GM18858 (cell line): ENCODE measurements around the gene SLC6A11.

ENCODE experiments used
- ATAC-seq: cut with Tn5 transposase; IDR thresholded peaks from one replicate; pipeline ENCODE4 v1.9.1; 2021; ENCODE audit not compliant: unreplicated experiment

The SLC6A11 gene

DNA sequence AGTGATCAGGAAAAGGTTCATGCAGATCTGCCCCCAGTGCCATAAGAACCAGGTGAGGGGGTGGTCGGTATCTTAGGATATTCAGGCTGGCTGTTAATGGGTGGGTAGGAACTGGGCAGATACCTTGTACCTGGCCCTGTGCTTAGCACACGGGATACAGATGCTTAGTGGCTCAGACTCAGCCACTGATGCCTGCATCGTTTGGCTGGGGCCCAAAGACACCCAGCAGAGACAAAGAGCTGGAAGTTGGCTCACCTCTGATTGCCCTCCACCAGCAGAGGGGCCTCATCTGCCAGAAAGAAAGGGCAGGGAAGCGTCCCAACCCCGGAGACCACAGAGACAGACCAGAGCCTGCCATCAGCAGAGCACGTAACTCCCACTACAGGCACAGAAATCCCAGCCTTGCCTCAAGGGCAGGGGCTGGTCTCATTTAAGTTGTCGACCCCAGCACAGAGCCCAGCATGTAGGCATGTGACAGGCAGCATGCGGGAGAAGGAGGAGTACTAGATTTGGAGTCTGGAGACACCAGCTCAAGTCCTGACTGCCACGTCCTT is 112.5 kb downstream of the SLC6A11 start:
- ATAC-seq, result no peak

DNA sequence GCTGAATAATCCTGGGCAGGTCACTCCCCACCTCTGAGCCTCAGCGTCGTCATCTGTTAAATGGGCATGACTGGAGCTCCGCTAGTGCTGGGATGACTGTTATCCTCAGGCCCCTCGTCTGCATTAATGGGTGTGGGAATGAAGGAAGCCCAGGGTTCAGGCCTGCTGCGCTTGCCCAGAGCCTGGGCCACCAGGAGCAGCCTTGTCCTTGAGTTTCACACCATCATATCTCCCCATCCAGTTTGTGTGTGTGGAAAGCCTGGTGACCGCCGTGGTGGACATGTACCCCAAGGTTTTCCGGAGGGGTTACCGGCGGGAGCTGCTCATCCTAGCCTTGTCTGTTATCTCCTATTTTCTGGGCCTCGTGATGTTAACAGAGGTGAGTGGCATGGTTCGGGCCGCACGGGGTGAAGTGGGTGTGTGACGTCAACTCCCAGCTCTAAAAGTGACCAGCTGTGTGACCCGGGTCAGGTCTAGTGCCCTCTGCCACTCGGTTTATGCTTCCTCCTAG is 113.0 kb downstream of the SLC6A11 start:
- ATAC-seq, result no peak

DNA sequence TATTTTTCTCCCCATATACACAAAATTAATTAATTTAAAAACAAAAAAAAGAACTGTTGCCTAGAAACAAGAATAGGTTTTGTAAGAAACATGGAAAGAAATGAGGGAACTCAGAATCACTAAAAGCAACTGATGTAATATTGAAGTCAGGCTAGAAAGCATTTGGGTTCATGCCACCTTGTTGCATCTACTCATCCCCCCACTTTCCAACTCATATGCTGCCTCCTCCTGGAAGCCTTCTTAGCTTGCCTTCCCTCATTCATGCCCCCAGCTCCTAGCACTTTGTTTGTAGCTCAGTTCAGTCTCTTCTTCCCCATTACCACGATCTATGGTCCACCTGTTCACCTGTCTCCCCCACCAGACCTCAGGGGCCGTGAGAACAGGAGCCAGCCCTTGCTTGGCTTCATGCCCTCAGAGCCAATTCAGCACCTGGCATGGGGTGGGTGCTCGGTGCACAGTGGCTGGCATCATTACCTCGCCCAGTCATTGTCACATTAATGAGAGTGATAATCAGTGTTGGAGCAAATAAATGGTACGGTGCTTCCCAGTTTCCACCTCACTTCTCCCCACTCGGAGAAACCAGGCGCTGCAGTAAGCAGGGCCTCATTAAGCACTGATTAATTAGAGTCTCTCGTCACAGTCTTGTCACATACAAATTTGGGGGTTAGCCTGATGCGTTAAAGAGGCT is 114.1 kb downstream of the SLC6A11 start:
- ATAC-seq, result no peak

DNA sequence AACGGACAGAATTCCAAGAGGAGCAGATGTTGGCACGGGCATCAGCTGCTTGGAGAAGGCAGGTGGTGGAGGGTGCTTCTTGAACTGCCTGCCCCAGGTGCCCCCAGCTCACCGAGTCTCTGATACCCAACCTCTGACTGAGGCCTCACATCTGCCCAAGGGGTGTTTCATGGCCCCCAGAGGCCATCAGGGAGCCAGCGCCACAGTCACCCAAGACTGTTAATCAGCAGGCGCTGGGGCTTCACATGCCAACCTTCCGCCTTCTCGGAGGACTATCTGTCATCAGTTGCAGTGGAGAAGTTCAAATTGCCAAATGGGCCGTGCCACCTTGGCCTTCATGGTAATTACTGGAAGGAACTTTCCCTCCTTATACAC is 114.6 kb downstream of the SLC6A11 start:
- ATAC-seq, result no peak

DNA sequence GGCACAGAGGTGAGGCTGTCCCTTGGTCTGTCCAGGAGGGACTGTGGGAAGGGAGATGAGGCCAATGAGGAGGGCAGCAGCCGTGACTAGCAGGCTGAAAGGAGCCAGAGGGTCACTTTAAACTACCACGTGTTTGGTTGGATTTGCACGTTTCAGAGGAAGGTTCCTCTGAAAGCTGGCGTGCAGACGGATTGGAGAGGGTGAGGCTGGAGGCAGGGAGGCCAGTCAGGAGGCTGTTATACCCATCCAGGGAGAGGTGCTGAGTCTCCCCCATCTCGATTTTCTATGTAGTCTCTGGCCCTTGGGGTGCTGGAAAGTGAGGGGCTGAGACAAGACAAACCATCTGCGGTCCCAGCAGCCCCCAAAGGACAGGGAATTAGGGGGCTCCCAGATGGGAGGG is 116.6 kb downstream of the SLC6A11 start:
- ATAC-seq, result no peak

DNA sequence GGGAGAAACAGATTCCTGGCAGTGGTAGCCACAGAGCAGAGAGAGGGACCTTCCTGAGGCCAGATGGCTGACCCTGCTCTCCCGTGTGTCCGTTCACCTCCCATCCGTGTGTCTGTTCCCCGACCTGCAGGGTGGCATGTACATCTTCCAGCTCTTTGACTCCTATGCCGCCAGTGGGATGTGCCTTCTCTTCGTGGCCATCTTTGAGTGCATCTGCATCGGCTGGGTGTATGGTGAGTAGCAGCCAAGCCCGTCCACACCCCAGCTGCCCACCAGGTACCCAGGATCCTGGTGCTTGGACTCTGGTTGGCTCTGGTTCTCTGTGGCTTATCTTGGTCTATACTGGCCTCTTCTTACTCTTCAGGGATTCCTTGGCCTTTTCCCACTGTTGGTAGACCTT is 117.0 kb downstream of the SLC6A11 start:
- no peak for ATAC-seq

DNA sequence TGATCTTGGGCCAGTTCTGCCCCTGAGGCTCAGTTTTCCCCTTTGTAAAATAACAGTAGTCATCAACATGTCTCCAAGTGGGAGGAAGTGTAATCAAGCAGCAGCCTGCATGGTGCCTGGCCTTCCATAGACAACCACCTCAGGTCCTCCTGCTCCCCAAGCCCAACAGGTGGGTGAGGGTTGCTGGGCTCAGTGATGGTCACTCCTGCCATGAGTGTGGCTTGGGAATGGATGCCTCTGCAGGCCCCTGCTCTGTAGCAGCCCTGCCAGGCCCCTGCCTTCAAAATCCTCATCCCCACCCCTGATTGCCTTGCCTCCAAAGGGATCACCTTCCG is 117.4 kb downstream of the SLC6A11 start:
- no peak for ATAC-seq

DNA sequence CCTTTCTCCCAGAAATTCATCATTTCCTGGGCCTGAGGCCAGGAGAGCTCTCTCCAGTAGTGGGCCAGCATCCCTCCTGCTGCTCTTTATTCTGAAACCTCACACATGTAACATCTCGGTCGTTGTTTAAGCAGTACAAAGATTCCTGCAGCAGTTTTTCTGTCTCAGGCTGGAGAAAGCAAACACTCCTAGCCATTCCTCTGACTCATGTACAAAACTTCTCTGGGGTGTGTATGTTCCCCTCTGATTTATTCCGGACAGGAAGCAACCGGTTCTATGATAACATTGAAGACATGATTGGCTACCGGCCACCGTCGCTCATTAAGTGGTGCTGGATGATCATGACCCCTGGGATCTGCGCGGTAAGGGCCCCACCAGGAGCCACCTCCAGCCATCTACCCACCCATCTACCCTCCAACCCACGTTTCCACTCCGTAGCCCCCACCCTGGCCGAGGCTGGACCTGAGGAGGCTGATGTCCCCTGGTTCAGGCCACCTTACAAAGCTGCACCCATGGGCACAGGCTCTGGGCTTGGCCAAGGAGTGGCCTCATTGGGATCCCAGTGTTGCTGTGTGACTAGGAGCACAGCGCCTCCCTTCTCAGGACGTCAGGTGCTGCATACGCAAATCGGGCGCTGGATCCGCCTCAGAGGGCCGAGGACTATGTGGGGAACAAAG is 117.9 kb downstream of the SLC6A11 start:
- ATAC-seq, result no peak

DNA sequence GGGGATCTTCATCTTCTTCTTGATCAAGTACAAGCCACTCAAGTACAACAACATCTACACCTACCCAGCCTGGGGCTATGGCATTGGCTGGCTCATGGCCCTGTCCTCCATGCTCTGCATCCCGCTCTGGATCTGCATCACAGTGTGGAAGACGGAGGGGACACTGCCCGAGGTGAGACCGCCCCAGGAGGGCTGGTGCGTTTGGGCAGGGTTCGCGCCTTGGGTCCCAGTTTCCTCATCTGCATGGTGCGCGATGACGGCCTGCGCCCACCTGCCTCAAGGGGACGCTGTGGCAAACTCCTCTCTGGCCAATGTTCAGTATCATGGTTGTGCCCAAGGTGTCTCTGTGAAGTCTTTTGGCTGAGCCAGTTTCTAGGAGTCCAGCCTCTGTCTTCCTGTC is 119.0 kb downstream of the SLC6A11 start:
- no peak for ATAC-seq

DNA sequence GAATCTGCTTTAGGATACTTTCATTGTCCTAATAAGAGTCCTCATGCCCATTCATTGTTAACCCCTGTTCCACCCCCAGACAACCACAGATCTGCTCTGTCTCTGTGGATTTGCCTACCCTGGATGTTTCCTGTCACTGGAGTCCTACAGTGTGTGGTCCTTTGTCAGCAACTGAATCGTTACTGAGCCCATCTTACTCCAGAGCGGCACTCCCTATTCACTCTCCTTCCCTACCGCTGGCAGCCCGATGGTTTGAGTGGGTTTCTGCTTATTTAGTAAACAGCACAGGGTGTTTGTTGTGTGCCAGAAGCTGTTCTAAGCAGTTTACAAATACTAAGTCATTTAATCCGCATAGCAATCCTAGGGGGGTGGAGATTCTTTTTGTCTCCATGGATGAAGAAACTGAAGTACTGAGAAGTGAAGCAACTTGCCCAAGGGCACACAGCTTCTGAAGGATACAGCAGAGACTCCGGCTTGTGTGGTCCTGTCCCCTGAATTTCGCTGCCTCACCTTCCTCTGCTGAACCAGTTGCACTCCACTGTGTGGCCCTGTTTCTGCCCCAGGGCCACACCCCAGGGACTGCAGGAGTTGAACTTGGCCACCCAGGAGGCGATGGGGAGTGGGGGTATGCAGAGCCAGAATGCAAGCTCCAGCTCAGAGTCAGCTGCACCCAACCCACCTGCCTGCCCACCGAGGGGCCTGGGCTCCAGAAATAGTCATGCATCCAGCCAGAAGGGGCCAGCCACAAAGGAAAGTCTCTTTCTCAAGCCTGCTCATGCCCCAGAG is 120.0 kb downstream of the SLC6A11 start:
- ATAC-seq, result no peak

DNA sequence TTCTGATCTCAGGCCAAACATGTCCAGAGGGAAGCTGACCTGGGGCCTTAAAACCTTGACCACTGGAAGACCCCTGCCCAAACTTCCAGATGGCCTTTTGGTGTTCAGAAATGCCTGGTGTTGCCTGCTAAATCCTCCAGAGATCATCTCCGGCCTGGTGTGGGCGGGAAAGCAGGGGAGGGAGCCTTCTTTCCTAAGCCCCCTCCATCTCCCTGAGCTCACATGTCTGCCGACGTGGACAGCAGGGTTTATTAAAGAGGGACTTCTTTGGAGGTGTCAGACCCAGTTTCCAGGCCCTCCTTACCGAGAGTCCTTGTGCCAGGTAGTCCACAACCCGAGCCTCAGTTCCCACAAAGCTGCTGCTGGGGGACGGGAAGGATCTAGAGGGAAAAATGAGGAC is 120.7 kb downstream of the SLC6A11 start:
- ATAC-seq, result no peak

DNA sequence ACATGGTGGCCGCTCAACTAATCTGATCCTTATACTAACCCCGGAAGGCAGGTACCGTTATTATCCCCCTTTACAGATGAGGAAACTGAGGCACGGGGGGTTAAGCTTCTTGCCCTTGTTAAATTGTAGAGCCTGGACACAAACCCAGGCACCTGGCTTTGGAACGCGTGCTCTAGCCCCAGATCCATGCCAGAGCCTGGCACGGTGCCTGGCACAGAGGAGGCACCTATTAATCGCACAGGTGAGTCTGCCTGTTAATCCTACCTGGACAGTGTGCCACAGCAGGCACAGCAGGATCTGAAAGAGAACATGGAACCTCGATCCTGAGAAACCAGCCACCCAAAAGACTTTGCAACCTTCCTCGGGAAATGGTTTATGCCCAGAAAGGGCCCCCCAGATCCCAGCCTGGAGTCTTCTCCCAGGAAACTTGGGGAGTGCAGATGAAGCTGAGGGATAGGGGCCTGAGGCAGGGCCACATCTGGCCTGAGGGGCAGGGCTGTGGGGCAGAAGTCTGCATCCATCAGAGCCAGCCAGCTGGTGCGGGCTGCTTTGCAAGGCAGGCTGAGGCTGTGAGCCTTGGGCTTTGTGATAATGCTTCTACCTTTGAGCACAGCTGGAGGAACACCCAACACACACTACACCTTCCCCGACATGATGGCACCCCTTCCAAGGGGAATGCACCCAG is 121.3 kb downstream of the SLC6A11 start:
- no peak for ATAC-seq

DNA sequence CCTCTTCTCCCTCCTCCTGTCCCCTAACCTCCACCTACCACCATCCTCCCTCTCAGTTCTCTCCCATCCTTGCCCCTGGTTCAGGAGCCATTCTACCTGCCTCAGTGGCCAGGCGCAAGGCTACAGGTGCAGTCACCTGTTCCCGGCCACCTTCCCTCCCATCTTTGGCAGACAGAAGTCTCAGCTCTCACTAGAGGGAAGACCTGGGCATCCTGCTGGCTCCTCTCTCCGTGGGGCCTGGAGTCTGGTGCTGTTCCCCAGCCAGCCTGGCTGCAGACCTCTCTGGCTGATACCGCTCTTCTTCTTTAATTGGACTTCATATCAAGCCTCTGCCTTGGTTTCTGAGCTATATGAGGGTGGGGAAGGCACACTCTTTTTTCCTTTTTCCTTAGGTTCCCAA is 123.5 kb downstream of the SLC6A11 start:
- no peak for ATAC-seq

DNA sequence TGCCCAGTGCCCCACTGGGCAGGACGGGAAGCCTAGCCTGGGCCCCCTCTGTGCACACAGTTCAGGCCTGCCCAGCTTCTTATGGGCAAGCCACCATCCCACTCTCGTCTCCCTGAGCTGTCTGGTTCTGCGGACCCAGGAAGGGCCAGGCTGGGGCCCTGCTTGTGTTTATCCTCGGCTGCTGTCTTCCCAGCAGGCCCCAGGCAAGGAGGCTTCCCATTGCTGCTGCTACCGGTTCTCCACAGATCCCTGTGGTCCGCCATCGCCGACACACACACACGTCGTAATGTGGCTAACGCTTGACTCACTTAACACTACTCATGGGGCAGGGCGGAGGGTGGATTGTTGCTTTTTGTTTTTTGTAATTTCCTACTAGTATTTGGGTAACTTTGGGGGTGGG is 124.1 kb downstream of the SLC6A11 start:
- no peak for ATAC-seq

DNA sequence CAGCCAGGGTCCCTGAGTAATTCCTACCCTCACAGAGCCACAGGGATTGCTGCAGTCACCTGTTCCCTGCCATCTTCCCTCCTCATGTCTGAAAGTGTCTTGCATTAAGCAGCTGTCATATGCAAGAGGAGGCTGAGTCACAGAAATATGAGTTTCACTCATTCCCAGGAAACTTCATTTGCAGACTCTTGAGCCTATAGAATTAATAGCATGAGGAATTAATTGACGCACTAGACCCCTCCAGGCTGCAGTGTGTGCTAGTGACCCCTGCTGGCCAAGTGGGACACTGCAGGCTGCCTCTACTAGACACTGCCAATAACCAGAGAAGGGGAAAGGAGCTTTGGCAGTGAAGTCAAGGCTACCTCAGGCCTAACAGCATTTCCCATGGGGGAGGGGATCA is 125.9 kb downstream of the SLC6A11 start:
- no peak for ATAC-seq

DNA sequence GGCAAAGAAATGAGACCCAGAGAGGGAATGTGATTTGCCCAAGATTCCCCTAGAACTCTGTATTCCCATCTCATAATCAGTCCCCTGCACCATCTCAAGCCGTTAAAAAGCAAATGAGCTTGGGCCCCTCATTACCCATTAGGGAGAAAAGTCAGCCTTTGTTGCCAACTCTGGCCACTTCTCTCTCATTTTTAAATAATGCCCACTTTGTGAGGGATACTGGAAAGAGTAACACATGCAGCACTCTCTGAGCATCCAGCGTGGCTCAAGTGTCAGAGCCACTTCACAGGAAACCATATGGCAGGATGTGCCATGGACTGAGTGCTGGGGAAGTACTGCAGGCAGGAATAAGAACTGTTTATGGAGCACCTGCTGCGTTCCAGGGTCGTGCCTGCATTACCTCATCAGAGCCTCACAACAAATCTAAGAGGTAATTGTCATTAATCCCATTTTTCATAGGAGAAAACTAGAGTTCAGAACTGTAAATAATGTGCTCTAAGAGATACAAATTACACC is 126.7 kb downstream of the SLC6A11 start:
- ATAC-seq, result no peak

DNA sequence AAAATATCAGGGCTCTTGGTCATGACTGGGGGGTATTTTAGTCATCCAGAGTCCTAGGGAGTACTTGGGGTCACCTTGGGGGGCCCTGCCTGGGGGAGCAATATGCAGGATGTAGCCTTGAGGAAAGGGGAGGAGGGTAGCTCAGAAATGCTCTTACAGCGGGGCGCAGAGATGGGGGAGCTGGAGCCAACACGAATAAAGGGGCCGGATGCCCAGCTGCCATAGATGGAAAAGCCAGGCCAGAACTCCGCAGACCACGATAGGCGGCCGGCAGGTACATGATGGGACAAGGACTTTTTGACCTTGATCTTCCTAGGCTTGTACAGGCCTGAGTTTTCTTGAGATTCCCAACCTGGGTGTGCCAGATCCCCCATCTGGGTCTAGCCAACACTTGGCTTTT is 128.8 kb downstream of the SLC6A11 start:
- ATAC-seq, result no peak

DNA sequence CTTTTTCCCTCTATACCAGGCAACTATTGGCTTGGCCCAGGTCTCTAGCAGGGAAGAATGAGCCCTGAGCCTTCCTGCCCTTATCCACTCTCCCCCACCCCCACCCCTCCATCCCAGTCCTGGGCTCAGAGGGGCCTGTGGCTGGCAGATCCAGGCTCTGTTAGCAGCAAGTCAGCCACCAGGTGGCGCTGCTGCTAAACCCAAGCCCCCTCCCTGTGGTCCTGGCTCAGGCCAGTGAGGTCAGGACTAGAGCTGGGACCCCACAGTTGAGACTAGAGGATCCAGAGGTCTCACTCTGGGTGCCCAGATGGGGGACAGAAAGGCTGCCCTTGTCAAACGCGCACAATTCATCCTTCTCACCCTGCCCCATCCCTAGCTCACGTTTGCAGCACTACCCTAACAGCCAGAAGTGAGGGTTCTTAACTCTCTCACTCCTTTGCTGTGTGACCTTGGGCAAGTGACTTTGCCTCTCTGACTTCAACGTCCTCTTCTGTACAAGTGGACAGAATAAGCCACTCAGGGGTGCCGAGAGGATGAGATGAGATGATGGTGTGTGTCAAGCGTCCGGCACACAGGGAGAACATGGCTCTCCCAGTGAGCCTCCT is 129.8 kb downstream of the SLC6A11 start:
- no peak for ATAC-seq

DNA sequence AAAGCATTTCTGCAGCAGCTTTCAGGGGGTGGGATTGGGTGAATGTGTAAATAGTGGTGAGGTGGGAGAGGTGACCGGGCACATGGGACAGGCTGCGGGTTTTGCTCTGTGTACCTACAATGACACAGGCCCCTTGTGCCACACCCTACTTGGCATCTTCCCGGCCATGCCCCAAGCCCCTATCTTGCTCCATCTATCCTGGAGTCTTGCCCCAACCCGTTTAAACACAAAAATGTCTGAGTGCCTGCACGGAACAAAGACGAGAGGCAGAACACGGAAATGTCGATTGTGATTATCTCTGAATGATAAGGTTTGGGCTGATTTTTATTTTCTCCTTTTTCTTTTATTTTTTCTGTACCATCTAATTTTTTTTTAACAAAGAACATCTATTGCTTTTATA is 130.5 kb downstream of the SLC6A11 start:
- ATAC-seq, result no peak

DNA sequence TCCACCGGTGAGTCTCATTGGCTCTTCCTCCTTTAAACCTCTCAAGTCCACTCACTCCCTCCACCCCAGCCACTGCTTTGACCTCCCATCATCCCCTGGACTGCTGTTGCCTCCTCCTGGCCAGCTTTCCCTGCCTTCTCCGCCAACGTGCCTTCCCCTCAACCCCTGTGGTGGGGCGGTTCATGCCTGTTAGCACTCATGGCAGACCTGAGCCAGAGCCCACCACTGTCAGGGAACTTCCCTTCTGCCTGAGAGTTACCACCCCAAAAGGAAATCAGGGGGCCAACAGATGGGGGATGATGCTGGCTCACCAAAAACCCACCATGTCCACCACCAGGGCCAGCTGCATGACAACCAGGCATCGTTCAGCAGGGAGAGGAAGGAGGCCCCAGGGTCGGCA is 132.3 kb downstream of the SLC6A11 start:
- no peak for ATAC-seq

DNA sequence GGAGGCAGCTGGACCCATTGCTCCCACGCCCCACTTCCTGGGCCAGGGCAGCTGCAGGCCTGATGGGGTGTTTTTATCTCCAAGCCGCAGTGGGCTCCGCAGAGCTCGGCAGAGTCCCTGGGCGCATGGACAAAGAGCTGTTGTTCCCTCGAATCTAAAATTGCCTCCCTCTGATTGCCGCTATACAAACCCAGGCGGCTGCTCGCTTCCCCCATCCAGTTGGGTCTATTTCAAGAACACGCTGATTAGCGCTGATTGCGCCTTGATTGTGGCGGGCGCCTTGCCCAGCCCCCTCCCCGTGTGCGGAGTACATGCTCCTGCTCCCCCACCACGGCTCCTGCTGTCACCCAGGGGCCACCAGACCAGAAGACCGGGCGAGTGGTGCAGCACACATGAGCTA is 133.2 kb downstream of the SLC6A11 start:
- ATAC-seq, result no peak
